H9 (cell line): ENCODE data around the gene IDE. TPM values are rescaled to one million over a fixed set of nuclear protein-coding genes. Genes with fewer than 3 reads are reported as not detected.

Experiments
- DNase-seq: peaks from one replicate; pipeline ENCODE4 v3.0.0-alpha.2; 2017
- H2AFZ ChIP-seq: one replicate; pipeline ENCODE4 v1.6.1; 2013; ENCODE audit warnings: mild to moderate bottlenecking, low read length, control low read depth, moderate library complexity
- H2AK5ac ChIP-seq: 2 replicates; pipeline ENCODE4 v1.6.1; 2013; ENCODE audit warnings: low read length, control low read depth, mixed read lengths; ENCODE audit not compliant: insufficient read length
- H2BK120ac ChIP-seq: one replicate; pipeline ENCODE4 v1.6.1; 2013; ENCODE audit warnings: low read depth, mild to moderate bottlenecking, low read length, control low read depth, inconsistent platforms; ENCODE audit not compliant: poor library complexity, severe bottlenecking
- H2BK12ac ChIP-seq: 2 replicates; pipeline ENCODE4 v1.6.1; 2013; ENCODE audit warnings: low read length, control low read depth, mixed read lengths, low read depth; ENCODE audit not compliant: insufficient read length
- H2BK15ac ChIP-seq: 2 replicates; pipeline ENCODE4 v1.6.1; 2013; ENCODE audit warnings: low read depth, low read length, control low read depth
- H2BK20ac ChIP-seq: one replicate; pipeline ENCODE4 v1.6.1; 2013; ENCODE audit warnings: low read depth, mild to moderate bottlenecking, low read length, control low read depth, inconsistent platforms; ENCODE audit not compliant: poor library complexity, severe bottlenecking
- H2BK5ac ChIP-seq: 2 replicates; pipeline ENCODE4 v1.6.1; 2013; ENCODE audit warnings: low read length, control low read depth, mixed read lengths; ENCODE audit not compliant: insufficient read length
- H3K14ac ChIP-seq: 2 replicates; pipeline ENCODE4 v1.6.1; 2013; ENCODE audit warnings: low read length, control low read depth; ENCODE audit not compliant: insufficient read depth
- H3K18ac ChIP-seq: 2 replicates; pipeline ENCODE4 v1.6.1; 2013; ENCODE audit warnings: low read depth, mild to moderate bottlenecking, mixed read lengths, low read length, control low read depth; ENCODE audit not compliant: insufficient read length
- H3K23ac ChIP-seq: 2 replicates; pipeline ENCODE4 v1.6.1; 2013; ENCODE audit warnings: low read length, control low read depth, mixed read lengths, low read depth; ENCODE audit not compliant: insufficient read length
- H3K23me2 ChIP-seq: 2 replicates; pipeline ENCODE4 v1.6.1; 2013; ENCODE audit warnings: low read depth, mild to moderate bottlenecking, mixed read lengths, low read length, control low read depth; ENCODE audit not compliant: insufficient read length, poor library complexity, severe bottlenecking
- H3K27ac ChIP-seq: 2 replicates; pipeline ENCODE4 v1.5.1; 2013; ENCODE audit warnings: low read length, control low read depth, mixed read lengths, low read depth; ENCODE audit not compliant: insufficient read length
- H3K27me3 ChIP-seq: 2 replicates; pipeline ENCODE4 v1.6.1; 2013; ENCODE audit warnings: low read length, control low read depth, inconsistent platforms; ENCODE audit not compliant: insufficient read depth
- H3K4ac ChIP-seq: 2 replicates; pipeline ENCODE4 v1.6.1; 2013; ENCODE audit warnings: low read depth, mild to moderate bottlenecking, control low read depth, inconsistent platforms, low read length, moderate library complexity
- H3K4me1 ChIP-seq: 2 replicates; pipeline ENCODE4 v1.6.1; 2013; ENCODE audit warnings: low read length, control low read depth, inconsistent platforms; ENCODE audit not compliant: insufficient read depth
- H3K4me2 ChIP-seq: 2 replicates; pipeline ENCODE4 v1.6.1; 2013; ENCODE audit warnings: low read length, control low read depth, mixed read lengths; ENCODE audit not compliant: insufficient read length, insufficient read depth
- H3K56ac ChIP-seq: 2 replicates; pipeline ENCODE4 v1.6.1; 2013; ENCODE audit warnings: low read depth, mild to moderate bottlenecking, mixed read lengths, low read length, control low read depth; ENCODE audit not compliant: insufficient read length
- H3K79me1 ChIP-seq: 2 replicates; pipeline ENCODE4 v1.6.1; 2013; ENCODE audit warnings: low read depth, mild to moderate bottlenecking, moderate library complexity, low read length, control low read depth, inconsistent platforms; ENCODE audit not compliant: insufficient read depth, poor library complexity, severe bottlenecking
- H3K79me2 ChIP-seq: 2 replicates; pipeline ENCODE4 v1.6.1; 2013; ENCODE audit warnings: low read length, control low read depth, inconsistent platforms; ENCODE audit not compliant: insufficient read depth
- H3K9ac ChIP-seq: 2 replicates; pipeline ENCODE4 v1.6.1; 2013; ENCODE audit warnings: low read length, control low read depth, mixed read lengths; ENCODE audit not compliant: insufficient read length; ENCODE audit errors: extremely low read depth
- H3K9me3 ChIP-seq: one replicate; pipeline ENCODE4 v1.6.1; 2013; ENCODE audit warnings: low read depth, low read length, inconsistent platforms; ENCODE audit not compliant: control insufficient read depth
- H3T11ph ChIP-seq: one replicate; pipeline ENCODE4 v1.6.1; 2013; ENCODE audit warnings: mild to moderate bottlenecking, low read length, control low read depth, inconsistent platforms
- H4K20me1 ChIP-seq: one replicate; pipeline ENCODE4 v1.6.1; 2013; ENCODE audit not compliant: control insufficient read depth, insufficient read length, insufficient read depth
- H4K5ac ChIP-seq: 2 replicates; pipeline ENCODE4 v1.6.1; 2013; ENCODE audit warnings: low read depth, mild to moderate bottlenecking, mixed read lengths, low read length, control low read depth; ENCODE audit not compliant: insufficient read length
- H4K8ac ChIP-seq: replicated peaks from 2 replicates; pipeline ENCODE4 v1.6.1; 2013; ENCODE audit warnings: low read length, control low read depth, mixed read lengths, low read depth; ENCODE audit not compliant: insufficient read length
- H4K91ac ChIP-seq: 2 replicates; pipeline ENCODE4 v1.6.1; 2013; ENCODE audit warnings: low read depth, mild to moderate bottlenecking, moderate library complexity, mixed read lengths, low read length, control low read depth; ENCODE audit not compliant: insufficient read length
- H3K27ac Mint-ChIP-seq, 3 experiments: 2 replicates in 2 of 3; 3 replicates in 1 of 3; pipeline ENCODE4 v1.8.0; 2020 to 2021; ENCODE audit warnings: mixed read lengths in 3 of 3, mild to moderate bottlenecking in 1 of 3, moderate library complexity in 1 of 3
- H3K27me3 Mint-ChIP-seq: 2 replicates; pipeline ENCODE4 v1.8.0; 2021; ENCODE audit warnings: low read depth, mild to moderate bottlenecking, moderate library complexity, mixed read lengths
- H3K36me3 Mint-ChIP-seq, 3 experiments: 2 replicates in 2 of 3; 3 replicates in 1 of 3; pipeline ENCODE4 v1.8.0; 2020 to 2021; ENCODE audit warnings: low read depth in 3 of 3, mixed read lengths in 3 of 3; ENCODE audit not compliant: insufficient read depth in 1 of 3
- H3K4me1 Mint-ChIP-seq, 2 experiments: 2 replicates each; pipeline ENCODE4 v1.8.0; 2020; ENCODE audit warnings: mixed read lengths in 2 of 2
- H3K4me3 Mint-ChIP-seq, 2 experiments: 2 replicates in 1 of 2; 3 replicates in 1 of 2; pipeline ENCODE4 v1.8.0; 2020 to 2021; ENCODE audit warnings: mild to moderate bottlenecking in 2 of 2, mixed read lengths in 2 of 2, moderate library complexity in 1 of 2
- H3K9me3 Mint-ChIP-seq, 2 experiments: 2 replicates in 1 of 2; 3 replicates in 1 of 2; pipeline ENCODE4 v1.8.0; 2020; ENCODE audit warnings: mild to moderate bottlenecking in 2 of 2, mixed read lengths in 2 of 2, moderate library complexity in 1 of 2
- total RNA-seq: library from RNA; stranded (reverse); gene quantifications from 2 replicates; pipeline ENCODE4 v1.2.1, GENCODE V29; 2021
- TF ChIP-seq, protein P1 (sequence below): fragments of 200-600 bp; sonication (generic); conservative IDR thresholded peaks from 3 replicates; pipeline ENCODE4 v1.8.0; 2021; ENCODE audit warnings: antibody characterized with exemption, mild to moderate bottlenecking

IDE gene
- total RNA-seq, 1 experiment from 2014 or later, result 48.9 TPM

DNA sequence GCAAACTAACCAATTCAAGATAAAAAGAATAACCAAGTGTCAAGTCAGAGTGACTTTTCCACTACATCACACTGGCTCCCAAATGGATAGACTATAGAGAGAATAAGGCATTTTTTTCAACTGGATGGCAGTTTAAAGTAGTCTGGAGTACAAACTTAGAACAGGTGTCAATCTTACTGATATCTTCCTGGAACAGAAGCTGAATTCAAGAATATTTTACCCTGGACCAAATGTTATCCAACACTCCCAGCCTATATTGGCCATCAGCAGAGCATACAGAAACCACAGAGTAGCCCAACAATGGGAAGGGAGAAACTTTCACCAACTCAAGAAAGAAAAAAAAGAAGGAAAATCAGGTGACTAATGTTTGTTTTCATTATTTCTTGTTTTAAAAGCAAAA is 11.5 kb downstream of the IDE start:
- H3K4me1 ChIP-seq, result no peaks in the 10 kb centered on the region
- H2AFZ ChIP-seq, result no peak overlapping the region
- no peak overlapping the region for H3K9ac ChIP-seq
- H2BK12ac ChIP-seq, result no peak overlapping the region
- H4K20me1 ChIP-seq, result no peaks in the 10 kb centered on the region
- H3T11ph ChIP-seq, result no peak overlapping the region
- H3K4me2 ChIP-seq, result no peak overlapping the region
- no peaks in the 10 kb centered on the region for H3K9me3 ChIP-seq
- no peak overlapping the region for H2AK5ac ChIP-seq
- Mint-ChIP-seq H3K4me1 (peaks cover 3 to 4% of the 10 kb centered on the region in 2 experiments), H3K36me3 (peaks cover 47 to 58% (median 58%) of the 10 kb centered on the region in 3 experiments), H3K9me3 (peaks cover 8% of the 10 kb centered on the region in 2 experiments; a peak in 3 of 5 replicates), H3K27me3 (no peaks in the 10 kb centered on the region), H3K4me3 (no peak overlapping the region), H3K27ac (0 out of 7 replicates have a peak overlapping the region, but pooled peaks of 1 of the 3 experiments have one; percentile 58)
- H2BK120ac ChIP-seq, result no peak overlapping the region
- no peak overlapping the region for H4K5ac ChIP-seq
- no peak overlapping the region for H3K56ac ChIP-seq
- no peaks in the 10 kb centered on the region for H3K23me2 ChIP-seq
- no peak overlapping the region for H4K8ac ChIP-seq
- H3K79me1 ChIP-seq, result peaks cover 8% of the 10 kb centered on the region
- H3K14ac ChIP-seq, result no peak overlapping the region
- DNase-seq, result no peak
- TF ChIP-seq, protein P1, sequence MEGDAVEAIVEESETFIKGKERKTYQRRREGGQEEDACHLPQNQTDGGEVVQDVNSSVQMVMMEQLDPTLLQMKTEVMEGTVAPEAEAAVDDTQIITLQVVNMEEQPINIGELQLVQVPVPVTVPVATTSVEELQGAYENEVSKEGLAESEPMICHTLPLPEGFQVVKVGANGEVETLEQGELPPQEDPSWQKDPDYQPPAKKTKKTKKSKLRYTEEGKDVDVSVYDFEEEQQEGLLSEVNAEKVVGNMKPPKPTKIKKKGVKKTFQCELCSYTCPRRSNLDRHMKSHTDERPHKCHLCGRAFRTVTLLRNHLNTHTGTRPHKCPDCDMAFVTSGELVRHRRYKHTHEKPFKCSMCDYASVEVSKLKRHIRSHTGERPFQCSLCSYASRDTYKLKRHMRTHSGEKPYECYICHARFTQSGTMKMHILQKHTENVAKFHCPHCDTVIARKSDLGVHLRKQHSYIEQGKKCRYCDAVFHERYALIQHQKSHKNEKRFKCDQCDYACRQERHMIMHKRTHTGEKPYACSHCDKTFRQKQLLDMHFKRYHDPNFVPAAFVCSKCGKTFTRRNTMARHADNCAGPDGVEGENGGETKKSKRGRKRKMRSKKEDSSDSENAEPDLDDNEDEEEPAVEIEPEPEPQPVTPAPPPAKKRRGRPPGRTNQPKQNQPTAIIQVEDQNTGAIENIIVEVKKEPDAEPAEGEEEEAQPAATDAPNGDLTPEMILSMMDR, result no peak
- H3K23ac ChIP-seq, result no peak overlapping the region
- H3K27me3 ChIP-seq, result no peaks in the 10 kb centered on the region
- H4K91ac ChIP-seq, result no peak overlapping the region
- H2BK5ac ChIP-seq, result no peak overlapping the region
- H2BK15ac ChIP-seq, result no peak overlapping the region
- H3K79me2 ChIP-seq, result peaks cover 8% of the 10 kb centered on the region; the same call in 1 of the 2 replicates
- H3K4ac ChIP-seq, result no peak overlapping the region
- no peak overlapping the region for H3K18ac ChIP-seq
- no peak overlapping the region for H3K27ac ChIP-seq
- H2BK20ac ChIP-seq, result no peak overlapping the region
